ENCODE measurements around the gene GPR143. TPM values are rescaled to one million over a fixed set of nuclear protein-coding genes. Genes with fewer than 3 reads are reported as not detected.

Gene GPR143
- total and polyA plus RNA-seq, 2 experiments from 2014 or later, result 3.2 to 9.8 TPM

- Histone ChIP-seq H3K9me3 (ENCODE audit: low read depth) (no peaks in the 10 kb centered on the region), H4K20me1 (ENCODE audit: insufficient read depth, poor library complexity, severe bottlenecking) (no peaks in the 10 kb centered on the region), H3K27ac (no peak overlapping the region), H3K4me1 (ENCODE audit: insufficient read depth) (no peaks in the 10 kb centered on the region), H3K4me3 (no peak overlapping the region), H3K4me2 (no peak overlapping the region), H3K79me2 (no peaks in the 10 kb centered on the region), H3K27me3 (no peaks in the 10 kb centered on the region), H3K36me3 (replicated peaks; ENCODE audit: insufficient read depth, low read depth) (no peaks in the 10 kb centered on the region), H2AFZ (no peak overlapping the region), H3K9me2 (replicated peaks; ENCODE audit: insufficient read depth) (no peaks in the 10 kb centered on the region)
- no peak for TF ChIP-seq EZH2phosphoT487 (IDR thresholded peaks at IDR 0.05; ENCODE audit: low read depth, severe bottlenecking, unreplicated experiment)
- TF ChIP-seq EZH2 (IDR thresholded peaks at IDR 0.05; ENCODE audit: borderline replicate concordance), result no peak
- no peak for TF ChIP-seq CTCF (IDR thresholded peaks at IDR 0.05; ENCODE audit: poor library complexity)
- WGBS (ENCODE audit: low lambda C conversion rate, missing lambda C conversion rate), result 85% methylated on average over 10 of the region's 10 CpGs
- no peak for DNase-seq (ENCODE audit: low spot score)
Observed at GRCh38 chrX:9708086-9708485, 57.6 kb downstream of the GPR143 start.

GRCh38 chrX:9707306-9708033 is 58.2 kb downstream of the GPR143 start:
- 74% methylated on average over 13 of the region's 13 CpGs for WGBS (ENCODE audit: low lambda C conversion rate, missing lambda C conversion rate)
- Histone ChIP-seq H2AFZ (no peak overlapping the region), H3K4me2 (no peak overlapping the region), H3K9me3 (ENCODE audit: low read depth) (no peaks in the 10 kb centered on the region), H3K9me2 (replicated peaks; ENCODE audit: insufficient read depth) (no peaks in the 10 kb centered on the region), H3K4me3 (no peak overlapping the region), H3K4me1 (ENCODE audit: insufficient read depth) (no peaks in the 10 kb centered on the region), H3K79me2 (no peaks in the 10 kb centered on the region), H4K20me1 (ENCODE audit: insufficient read depth, poor library complexity, severe bottlenecking) (no peaks in the 10 kb centered on the region), H3K27ac (no peak overlapping the region), H3K36me3 (replicated peaks; ENCODE audit: insufficient read depth, low read depth) (no peaks in the 10 kb centered on the region), H3K27me3 (no peaks in the 10 kb centered on the region)
- TF ChIP-seq EZH2 (IDR thresholded peaks at IDR 0.05; ENCODE audit: borderline replicate concordance), result no peak
- no peak for TF ChIP-seq EZH2phosphoT487 (IDR thresholded peaks at IDR 0.05; ENCODE audit: low read depth, severe bottlenecking, unreplicated experiment)
- TF ChIP-seq CTCF (IDR thresholded peaks at IDR 0.05; ENCODE audit: poor library complexity), result no peak
- no peak for DNase-seq (ENCODE audit: low spot score)

- no peaks in the 10 kb centered on the region for H3K36me3 ChIP-seq (replicated peaks; ENCODE audit: insufficient read depth, low read depth)
- H3K27ac ChIP-seq, result no peak overlapping the region
- H3K9me3 ChIP-seq (ENCODE audit: low read depth), result no peaks in the 10 kb centered on the region
- H3K27me3 ChIP-seq, result no peaks in the 10 kb centered on the region
- H3K4me3 ChIP-seq, result no peak overlapping the region
- DNase-seq (ENCODE audit: low spot score), result no peak
- no peak for TF ChIP-seq CTCF (IDR thresholded peaks at IDR 0.05; ENCODE audit: poor library complexity)
- no peaks in the 10 kb centered on the region for H3K79me2 ChIP-seq
- no peaks in the 10 kb centered on the region for H3K4me1 ChIP-seq (ENCODE audit: insufficient read depth)
- no peaks in the 10 kb centered on the region for H3K9me2 ChIP-seq (replicated peaks; ENCODE audit: insufficient read depth)
- H4K20me1 ChIP-seq (ENCODE audit: insufficient read depth, poor library complexity, severe bottlenecking), result no peaks in the 10 kb centered on the region
- no peak overlapping the region for H3K4me2 ChIP-seq
- H2AFZ ChIP-seq, result no peak overlapping the region
- WGBS (ENCODE audit: low lambda C conversion rate, missing lambda C conversion rate), result 64% methylated on average over 4 of the region's 4 CpGs
Observed at GRCh38 chrX:9706421-9706820, 59.2 kb downstream of the GPR143 start.

Measured in hepatocyte (in vitro differentiated cells).